B cell (primary cell): ENCODE data around the gene BAHCC1. TPM values are rescaled to one million over a fixed set of nuclear protein-coding genes. Genes with fewer than 3 reads are reported as not detected.

ENCODE experiments used
- ATAC-seq: fragments of 200-7000 bp; cut with Tn5 transposase; one replicate; pipeline ENCODE4 v1.10.0; 2021; ENCODE audit warnings: low read depth, mild to moderate bottlenecking, moderate number of reproducible peaks, moderate library complexity
- CTCF ChIA-PET: fragments of 350-600 bp; sonication (Branson Sonifier 250); formaldehyde crosslinking; loops from one replicate; lab custom pipeline; 2021; ENCODE audit warnings: antibody characterized with exemption, inconsistent platforms; lab: Charles Lee
- POLR2A ChIA-PET: fragments of 350-600 bp; sonication (Branson Sonifier 250); formaldehyde crosslinking; loops from one replicate; lab custom pipeline; 2021; ENCODE audit warnings: antibody characterized with exemption; lab: Charles Lee
- DNase-seq: peaks from one replicate; pipeline ENCODE4 v3.0.0; 2013
- H2AFZ ChIP-seq: 2 replicates; pipeline ENCODE4 v1.6.1; 2012; ENCODE audit warnings: mild to moderate bottlenecking, low read depth, low read length; ENCODE audit not compliant: insufficient read depth, poor library complexity, severe bottlenecking
- H3K27ac ChIP-seq, 2 donors: 1 replicate in 1 of 2; 2 replicates in 1 of 2; pipeline ENCODE4 v1.5.1; 2012 to 2013; ENCODE audit warnings: low read length in 2 of 2, mild to moderate bottlenecking in 2 of 2, moderate library complexity in 1 of 2
- H3K27me3 ChIP-seq, 4 experiments: fragments of 200-600 bp in 1 of 4; sonication (generic) in 1 of 4; replicated peaks in 1 of 4; 1 replicate in 2 of 4; 2 replicates in 2 of 4; pipeline versions ENCODE4 v1.6.1 to v1.7.0; 2013 to 2016; ENCODE audit warnings: low read length in 3 of 4, mild to moderate bottlenecking in 2 of 4, mixed read lengths in 1 of 4, moderate library complexity in 1 of 4; ENCODE audit not compliant: insufficient read depth in 4 of 4, control insufficient read depth in 3 of 4; ENCODE audit errors: control extremely low read depth in 1 of 4
- H3K36me3 ChIP-seq, 2 experiments: replicated peaks in 1 of 2; 1 replicate in 1 of 2; 2 replicates in 1 of 2; pipeline versions ENCODE4 v1.6.1 to v1.7.1; 2013; ENCODE audit warnings: low read length in 1 of 2; ENCODE audit not compliant: insufficient read depth in 2 of 2, control insufficient read depth in 1 of 2; ENCODE audit errors: control extremely low read depth in 1 of 2, extremely low read depth in 1 of 2
- H3K4me1 ChIP-seq, 2 donors: fragments of 200-600 bp in 1 of 2; sonication (generic) in 1 of 2; 1 replicate in 1 of 2; 2 replicates in 1 of 2; pipeline versions ENCODE4 v1.5.1 to v1.6.1; 2013 to 2017; ENCODE audit warnings: low read length in 2 of 2; ENCODE audit not compliant: control insufficient read depth in 2 of 2, insufficient read depth in 2 of 2
- H3K4me2 ChIP-seq: replicated peaks from 2 replicates; pipeline ENCODE3; 2012; ENCODE audit warnings: mild to moderate bottlenecking, low read depth, low read length; ENCODE audit not compliant: poor library complexity, severe bottlenecking
- H3K4me3 ChIP-seq, 5 experiments: fragments of 200-600 bp in 1 of 5; sonication (generic) in 1 of 5; 1 replicate in 3 of 5; 2 replicates in 2 of 5; pipeline versions ENCODE4 v1.5.1 to v1.7.0; 2011 to 2016; ENCODE audit warnings: low read length in 4 of 5, mild to moderate bottlenecking in 4 of 5, low read depth in 2 of 5, control low read depth in 1 of 5, moderate library complexity in 1 of 5; ENCODE audit not compliant: insufficient read depth in 1 of 5; ENCODE audit errors: control extremely low read depth in 1 of 5, extremely low read depth in 1 of 5
- H3K79me2 ChIP-seq: fragments of 200-600 bp; sonication (generic); one replicate; pipeline ENCODE4 v1.6.0; 2016; ENCODE audit warnings: low read length; ENCODE audit not compliant: control insufficient read depth, insufficient read depth
- H3K9ac ChIP-seq: fragments of 200-600 bp; sonication (generic); 2 replicates; pipeline ENCODE4 v1.6.1; 2017; ENCODE audit warnings: mild to moderate bottlenecking, low read length, moderate library complexity
- H3K9me3 ChIP-seq, 3 donors: one replicate each; pipeline versions ENCODE4 v1.6.1 to v1.7.1; 2013; ENCODE audit warnings: low read length in 2 of 3; ENCODE audit not compliant: control insufficient read depth in 2 of 3, insufficient read depth in 1 of 3; ENCODE audit errors: control extremely low read depth in 1 of 3
- H4K20me1 ChIP-seq: 2 replicates; pipeline ENCODE4 v1.6.0; 2012; ENCODE audit warnings: mild to moderate bottlenecking, low read length; ENCODE audit not compliant: insufficient read depth, control insufficient read depth, poor library complexity, severe bottlenecking
- H3K27ac Mint-ChIP-seq: one replicate; pipeline ENCODE4 v1.8.0; 2021; ENCODE audit warnings: mixed read lengths
- H3K27me3 Mint-ChIP-seq: one replicate; pipeline ENCODE4 v1.8.0; 2021; ENCODE audit warnings: mixed read lengths
- H3K4me1 Mint-ChIP-seq: one replicate; pipeline ENCODE4 v1.8.0; 2021; ENCODE audit warnings: mixed read lengths
- H3K4me3 Mint-ChIP-seq: one replicate; pipeline ENCODE4 v1.8.0; 2021; ENCODE audit warnings: mixed read lengths
- H3K9me3 Mint-ChIP-seq: one replicate; pipeline ENCODE4 v1.8.0; 2022; ENCODE audit warnings: mixed read lengths; ENCODE audit not compliant: insufficient read depth
- CTCF ChIP-seq: fragments of 200-600 bp; IDR thresholded peaks from one replicate; pipeline ENCODE4 v1.8.0; 2022; ENCODE audit warnings: antibody characterized with exemption, mild to moderate bottlenecking
- EZH2 ChIP-seq: IDR thresholded peaks from 2 replicates; pipeline ENCODE4 v1.6.1; 2012; ENCODE audit warnings: borderline replicate concordance, low read depth, mild to moderate bottlenecking, moderate library complexity, low read length; ENCODE audit not compliant: insufficient read depth, poor library complexity, severe bottlenecking
- WGBS: methylation state at CpG from one replicate; pipeline ENCODE4 v1.1.5; 2013; ENCODE audit warnings: missing lambda C conversion rate; ENCODE audit not compliant: insufficient coverage; 5-methylcytosine and 5-hydroxymethylcytosine counted together
- intact Hi-C: fragments of 100-400 bp; cut with micrococcal nuclease; formaldehyde crosslinking; loops from one replicate; pipeline ENCODE4 v1.10.0; 2022
- polyA plus RNA-seq: library from polyadenylated mRNA; depleted of rRNA; stranded (reverse); fragments of >200 nt; gene quantifications from 2 replicates; pipeline ENCODE4 v1.2.3, GENCODE V29; 2012
- total RNA-seq, 2 donors: library from RNA; stranded (reverse); fragments of 120-200 nt in 1 of 2; gene quantifications; 1 replicate in 1 of 2; 2 replicates in 1 of 2; pipeline versions ENCODE4 v1.2.3 to v1.2.4, GENCODE V29; 2013 to 2022

Gene BAHCC1
- total and polyA plus RNA-seq, 2 donors (not counting 1 experiment from before 2014, with no cell fraction given): 0.12 to 0.48 TPM

GRCh38 chr17:81401723-81402529, 6.7 kb downstream of the BAHCC1 start:
- DNase-seq (peak; percentile 47), ATAC-seq (peak; percentile 36)
- peaks cover 9% of the 10 kb centered on the region for H3K79me2 ChIP-seq
- TF ChIP-seq CTCF (peak; percentile 22), EZH2 (no peak)
- H3K4me3 Mint-ChIP-seq: peak overlapping the region; percentile 43
- peak overlapping the region; percentile 17 for H3K4me2 ChIP-seq
- no peak overlapping the region for H3K4me3 ChIP-seq
- H3K27ac Mint-ChIP-seq: peak overlapping the region; percentile 78
- peaks cover 41% of the 10 kb centered on the region in 2 donors for H3K4me1 ChIP-seq
- ChIA-PET POLR2A (no interaction called here), CTCF (interaction anchor here (1.5 kb wide), 1 partner anchor 199 kb away, joined by 3 read pairs; no protein-coding TSS in a partner anchor)
- H4K20me1 ChIP-seq: peaks cover 19% of the 10 kb centered on the region
- intact Hi-C loops: no loop called here
- peaks cover 48% of the 10 kb centered on the region for H3K27me3 Mint-ChIP-seq
- H3K9me3 ChIP-seq: peaks cover 0 to 29% (median 0%) of the 10 kb centered on the region in 3 donors
- H3K9me3 Mint-ChIP-seq: no peaks in the 10 kb centered on the region
- no peak overlapping the region for H3K27ac ChIP-seq
- no peak overlapping the region for H3K9ac ChIP-seq
- H2AFZ ChIP-seq: no peak overlapping the region
- H3K4me1 Mint-ChIP-seq: peaks cover 21% of the 10 kb centered on the region
- H3K36me3 ChIP-seq: no peaks in the 10 kb centered on the region
- 25% methylated on average over 19 of the region's 19 CpGs for whole genome bisulfite sequencing
- H3K27me3 ChIP-seq: peaks cover 0 to 61% (median 39%) of the 10 kb centered on the region in 4 experiments

GRCh38 chr17:81402530-81402941, 7.3 kb downstream of the BAHCC1 start:
- Histone ChIP-seq H3K9me3 (peaks cover 0 to 23% (median 0%) of the 10 kb centered on the region in 3 donors), H3K27ac (no peak overlapping the region), H2AFZ (no peak overlapping the region), H3K79me2 (peaks cover 12% of the 10 kb centered on the region), H4K20me1 (peaks cover 15% of the 10 kb centered on the region), H3K9ac (no peak overlapping the region), H3K4me2 (no peak overlapping the region), H3K4me3 (no peak overlapping the region), H3K36me3 (no peaks in the 10 kb centered on the region), H3K27me3 (peaks cover 0 to 58% (median 39%) of the 10 kb centered on the region in 4 experiments), H3K4me1 (peaks cover 35% of the 10 kb centered on the region in 2 donors)
- POLR2A ChIA-PET: no interaction called here
- Mint-ChIP-seq H3K4me1 (peaks cover 20% of the 10 kb centered on the region), H3K9me3 (no peaks in the 10 kb centered on the region), H3K27me3 (peaks cover 48% of the 10 kb centered on the region), H3K27ac (no peak overlapping the region), H3K4me3 (no peak overlapping the region)
- TF ChIP-seq CTCF (no peak), EZH2 (no peak)
- WGBS: 93% methylated on average over 7 of the region's 9 CpGs
- DNase-seq (no peak), ATAC-seq (no peak)
- CTCF ChIA-PET: interaction anchor here (1.5 kb wide), 1 partner anchor 199 kb away, joined by 3 read pairs; no protein-coding TSS in a partner anchor
- intact Hi-C loops: no loop called here
